D341Med (cell line): ENCODE measurements around the gene SPCS3.
"Not testable (repeated sequence)": the region's sequence is repeated elsewhere in the genome, so short reads cannot be mapped to it uniquely, and the experiment has no call there.

Source experiments
- DNase-seq: peaks from one replicate; pipeline ENCODE4 v3.0.0; 2012; ENCODE audit warnings: low spot score

The SPCS3 gene

DNA sequence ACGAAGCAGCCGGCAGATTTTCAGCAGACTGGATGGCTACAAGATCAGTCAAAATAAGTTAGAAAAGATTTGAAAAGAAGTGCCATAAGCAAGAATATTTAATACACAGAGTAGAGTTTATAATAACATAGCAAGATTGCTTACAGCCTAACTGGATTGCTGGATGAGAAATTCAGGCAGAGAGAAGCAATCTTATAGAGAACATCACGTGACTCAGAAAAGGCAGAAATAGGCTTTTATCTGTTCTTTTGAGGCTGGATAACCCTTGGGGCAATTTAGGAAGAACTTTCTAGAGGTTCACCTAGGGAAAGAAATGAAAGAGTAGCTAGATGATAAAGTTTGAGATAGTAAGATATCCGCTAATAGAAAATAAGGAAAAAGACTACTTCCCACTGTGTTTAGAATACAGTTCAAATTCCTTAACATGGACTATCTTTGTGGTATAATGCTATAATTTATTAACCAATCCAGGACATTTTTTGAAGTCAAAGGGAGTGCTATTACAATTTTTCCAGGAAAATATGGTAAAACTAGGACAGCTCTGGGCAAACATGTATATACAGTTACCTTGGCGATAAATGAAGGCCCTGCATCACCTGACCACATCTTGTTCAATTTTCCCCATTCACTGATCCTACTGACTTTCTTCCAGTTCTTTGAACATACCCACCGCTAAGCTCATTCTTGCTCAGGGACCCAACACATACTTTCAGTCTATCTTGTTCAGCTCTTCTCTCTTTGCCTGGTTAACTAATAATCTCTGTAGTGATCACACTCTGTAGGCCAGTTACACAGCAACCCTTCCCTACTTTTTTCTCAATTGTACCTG lies 12.7 kb upstream of the SPCS3 start:
- no peak for DNase-seq

- no peak for DNase-seq
Measured at GRCh38 chr4:176307666-176307930, 12.2 kb upstream of the SPCS3 start.

DNA sequence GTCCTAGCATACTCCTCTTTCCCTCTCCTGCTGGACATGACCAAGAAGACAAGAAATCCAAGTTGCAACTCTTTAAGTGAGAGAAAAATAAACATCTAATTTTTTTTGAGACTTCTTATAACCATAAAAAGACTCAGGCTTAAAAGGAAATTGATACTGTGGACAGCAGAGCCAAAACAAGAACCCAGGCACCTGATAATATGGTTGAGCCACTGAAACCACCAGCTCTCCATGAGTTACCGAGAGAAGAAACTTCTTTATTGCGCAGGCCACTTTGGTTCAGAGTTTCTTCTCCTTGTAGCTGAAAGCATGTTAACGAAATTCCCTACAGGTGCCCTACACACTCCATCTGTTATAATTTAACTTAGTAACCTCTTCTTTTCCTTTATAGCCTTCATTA lies 11.3 kb upstream of the SPCS3 start:
- DNase-seq: no peak

GRCh38 chr4:176309046-176309445 lies 10.7 kb upstream of the SPCS3 start:
- no peak for DNase-seq

GRCh38 chr4:176309772-176310171 lies 10.0 kb upstream of the SPCS3 start:
- DNase-seq: no peak

- no peak for DNase-seq
Measured at GRCh38 chr4:176313596-176314336, 6.0 kb upstream of the SPCS3 start.

GRCh38 chr4:176319151-176319703 lies 539 bp upstream of the SPCS3 start:
- DNase-seq: no peak

DNA sequence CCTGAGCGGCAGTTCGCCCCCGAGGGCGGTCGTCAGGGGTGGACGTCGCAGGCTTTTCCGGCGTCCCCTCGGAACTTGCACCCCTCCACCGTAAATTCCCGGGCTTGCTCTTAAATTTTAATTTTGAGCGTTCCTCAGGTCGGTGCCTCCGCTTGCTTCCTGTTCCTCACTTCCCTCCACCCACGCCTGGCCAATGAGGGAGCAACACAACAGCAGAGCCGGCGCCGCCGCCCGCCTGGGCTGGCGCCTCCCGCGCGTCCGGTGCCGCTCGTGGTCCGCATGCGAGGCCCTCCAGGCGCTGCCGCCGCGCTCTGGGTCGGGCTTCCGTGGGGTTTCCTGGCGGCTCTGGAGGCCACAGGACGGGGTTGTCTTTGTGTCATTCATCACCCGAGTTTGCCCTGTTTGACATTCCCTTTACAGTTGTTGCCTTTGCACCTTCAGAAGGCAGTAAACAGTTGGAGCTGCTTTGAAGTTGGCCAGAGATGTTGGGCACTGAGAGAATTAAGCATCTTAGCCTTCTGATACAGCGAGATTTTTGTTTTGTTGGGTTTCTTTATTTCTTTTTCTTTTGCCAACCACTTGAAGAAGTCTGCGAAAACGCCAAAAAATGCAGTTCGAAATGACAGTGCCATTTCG lies 692 bp downstream of the SPCS3 start:
- DNase-seq: peak; percentile 88

DNA sequence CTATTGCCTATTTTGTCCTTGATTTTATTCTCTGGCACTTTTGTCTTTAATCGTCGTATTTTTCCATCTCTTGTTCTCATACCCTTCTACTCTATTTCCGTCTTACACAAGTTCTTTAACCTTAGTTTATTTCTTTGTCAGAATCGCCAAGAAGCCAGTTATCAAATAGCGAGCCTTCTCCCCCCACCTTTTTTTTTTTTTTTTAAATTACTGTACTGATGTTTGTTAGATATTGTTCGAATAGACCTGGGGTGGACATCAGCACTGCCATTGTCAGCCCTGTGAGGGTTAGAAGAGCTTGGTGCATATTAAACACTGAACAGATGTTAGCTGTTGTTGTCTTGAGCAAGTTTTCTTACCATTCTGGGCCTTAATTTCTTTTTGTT lies 1.2 kb downstream of the SPCS3 start:
- DNase-seq: no peak

- DNase-seq: no peak
Measured at GRCh38 chr4:176321589-176321988, 1.8 kb downstream of the SPCS3 start.

GRCh38 chr4:176323511-176324160 lies 3.9 kb downstream of the SPCS3 start:
- DNase-seq: no peak

- DNase-seq: not testable (repeated sequence)
Measured at GRCh38 chr4:176324876-176325275, 5.1 kb downstream of the SPCS3 start.

DNA sequence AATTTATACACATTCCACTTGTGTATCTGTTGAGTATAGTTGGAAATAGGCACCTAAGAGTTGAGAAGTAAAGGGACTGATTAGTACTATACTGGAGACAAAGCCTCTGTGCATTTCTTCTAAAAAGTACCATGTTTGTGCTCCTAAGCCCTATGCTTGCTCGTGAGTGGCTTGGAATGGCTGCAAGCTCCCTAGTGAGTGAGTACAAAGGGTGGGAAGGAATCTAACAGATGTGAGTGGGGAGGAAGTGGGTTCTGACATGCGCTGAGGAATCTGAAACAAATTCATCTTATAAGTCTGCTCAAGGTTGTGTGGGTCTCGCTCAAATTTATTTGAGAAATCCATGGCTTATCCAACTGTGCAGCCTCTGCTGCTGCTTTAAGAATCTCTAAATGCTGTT lies 13.3 kb downstream of the SPCS3 start:
- no peak for DNase-seq

DNA sequence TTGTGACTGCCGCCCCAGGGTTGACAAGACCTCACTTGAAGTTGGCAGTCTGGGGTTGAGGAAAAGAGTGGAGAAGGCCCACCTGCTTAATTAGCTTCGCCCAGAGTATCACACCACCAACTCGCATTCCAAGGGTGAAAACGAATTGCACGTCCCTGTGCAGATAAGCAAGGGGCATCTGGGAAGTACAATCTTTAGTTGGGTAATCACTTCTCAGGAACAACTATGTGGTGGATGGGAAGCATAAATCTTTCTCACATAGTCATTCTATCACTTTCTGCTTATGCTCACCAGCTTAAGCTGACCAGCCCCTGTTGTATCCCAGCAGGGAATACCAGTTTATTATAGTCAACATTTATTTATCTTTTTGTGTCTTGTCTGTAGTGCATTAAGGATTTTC lies 14.3 kb downstream of the SPCS3 start:
- no peak for DNase-seq

DNA sequence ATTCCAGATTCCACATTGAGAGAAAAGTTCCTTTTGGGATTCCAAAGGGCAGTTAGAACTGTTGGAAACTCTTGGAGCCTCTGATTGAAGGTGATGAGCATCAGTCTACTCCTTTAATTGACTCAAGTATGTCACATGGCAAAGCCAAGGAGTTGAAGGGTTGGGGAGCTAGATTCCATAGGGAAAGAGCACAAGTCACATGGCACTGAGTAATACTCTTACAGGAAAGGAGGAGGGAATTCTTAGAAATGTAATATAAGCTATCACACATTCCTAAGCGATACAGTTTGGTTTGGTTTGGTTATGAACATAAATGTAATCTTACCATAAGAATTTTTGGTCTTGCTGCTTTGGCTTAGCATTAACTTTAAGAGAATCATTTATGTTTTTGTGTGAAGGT lies 15.7 kb downstream of the SPCS3 start:
- no peak for DNase-seq

GRCh38 chr4:176339936-176340761 lies 20.4 kb downstream of the SPCS3 start:
- no peak for DNase-seq

GRCh38 chr4:176340871-176341685 lies 21.3 kb downstream of the SPCS3 start:
- DNase-seq: peak; percentile 39

DNA sequence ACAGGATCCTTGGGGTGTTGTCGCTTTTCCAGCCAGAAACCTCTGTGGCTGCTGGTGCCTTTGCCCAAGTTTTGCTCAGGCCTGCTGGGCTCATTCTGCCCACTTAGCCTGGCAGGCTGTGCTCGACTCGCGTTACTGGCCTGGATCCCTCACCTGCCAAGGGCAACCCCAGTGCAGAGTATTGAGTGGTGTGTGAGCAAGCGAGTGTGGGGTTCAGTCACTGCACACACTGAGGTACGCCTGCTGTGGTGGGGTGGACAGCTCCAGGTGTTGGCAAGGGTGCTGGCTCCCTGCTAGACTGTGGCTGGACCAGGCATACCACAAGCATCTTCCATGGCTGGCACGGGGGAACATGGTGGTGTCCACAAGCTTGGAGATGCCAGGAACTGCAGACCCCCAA lies 22.6 kb downstream of the SPCS3 start:
- no peak for DNase-seq

DNA sequence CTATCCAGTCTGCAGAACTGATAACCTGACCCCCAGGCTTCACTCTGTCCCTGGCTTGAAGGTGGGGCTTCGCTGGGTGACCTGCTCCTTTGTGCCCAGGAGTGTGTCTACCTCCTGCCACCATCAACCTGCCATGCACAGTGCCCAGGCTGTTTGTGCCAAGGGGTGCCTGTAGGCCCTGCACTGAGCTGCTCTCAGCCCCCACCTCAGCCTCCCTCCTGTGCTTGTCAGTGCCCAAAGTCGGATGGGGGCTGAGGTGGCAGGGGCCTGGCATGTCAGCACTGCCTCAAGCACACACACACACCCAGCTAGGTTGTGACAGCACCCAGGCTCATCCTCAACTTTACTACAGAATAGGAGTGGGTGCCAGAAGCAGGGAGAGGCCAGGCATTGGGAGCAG lies 23.5 kb downstream of the SPCS3 start:
- no peak for DNase-seq

DNA sequence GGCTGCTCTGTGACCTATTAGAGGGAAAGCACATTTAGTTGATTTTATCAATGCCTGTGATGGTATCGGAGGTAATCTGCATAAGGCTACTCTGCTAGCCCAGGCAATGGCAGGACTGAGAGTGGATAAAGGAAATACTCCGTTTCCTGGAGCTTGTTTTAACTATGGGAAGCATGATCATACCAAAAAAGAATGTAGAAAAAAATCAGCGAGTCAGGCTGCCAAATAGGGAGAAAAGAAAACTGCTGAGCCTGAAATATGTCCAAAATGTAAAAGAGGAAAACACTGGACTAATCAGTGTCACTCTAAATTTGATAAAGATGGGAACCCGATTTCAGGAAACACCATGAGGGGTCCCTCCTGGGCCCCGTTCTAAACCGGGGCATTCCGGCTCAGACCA lies 25.6 kb downstream of the SPCS3 start:
- DNase-seq: not testable (repeated sequence)

DNA sequence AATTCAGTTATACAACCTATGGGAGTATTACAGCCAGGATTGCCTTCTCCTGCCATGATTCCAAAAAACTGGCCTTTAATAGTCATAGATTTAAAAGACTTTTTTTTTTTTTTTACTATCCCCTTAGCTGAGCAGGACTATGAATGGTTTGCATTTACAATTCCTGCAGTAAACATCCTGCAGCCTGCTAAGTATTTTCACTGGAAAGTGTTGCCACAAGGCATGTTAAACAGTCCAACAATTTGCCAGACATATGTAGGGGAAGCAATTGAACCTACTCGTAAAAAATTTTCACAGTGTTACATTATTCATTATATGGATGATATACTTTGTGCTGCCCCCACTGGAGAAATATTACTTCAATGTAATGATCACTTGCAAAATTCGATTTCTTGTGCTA lies 27.1 kb downstream of the SPCS3 start:
- DNase-seq: not testable (repeated sequence)
